AG10803 (cell line): Measurements from ENCODE around the gene MAPT.
A peak's percentile ranks its signal among the peaks of the same experiment; 100 is the strongest.

Experiments used
- DNase-seq: peaks from one replicate; pipeline ENCODE4 v3.0.0; 2010; ENCODE audit warnings: low read depth
- H3K4me3 ChIP-seq: 2 replicates; pipeline ENCODE4 v1.5.1; 2011; ENCODE audit warnings: mild to moderate bottlenecking, low read length, control low read depth
- TF ChIP-seq, protein P1 (sequence below): conservative IDR thresholded peaks from 2 replicates; pipeline ENCODE4 v1.5.1; 2011; ENCODE audit warnings: mild to moderate bottlenecking, low read length, control low read depth, inconsistent platforms

MAPT gene

DNA sequence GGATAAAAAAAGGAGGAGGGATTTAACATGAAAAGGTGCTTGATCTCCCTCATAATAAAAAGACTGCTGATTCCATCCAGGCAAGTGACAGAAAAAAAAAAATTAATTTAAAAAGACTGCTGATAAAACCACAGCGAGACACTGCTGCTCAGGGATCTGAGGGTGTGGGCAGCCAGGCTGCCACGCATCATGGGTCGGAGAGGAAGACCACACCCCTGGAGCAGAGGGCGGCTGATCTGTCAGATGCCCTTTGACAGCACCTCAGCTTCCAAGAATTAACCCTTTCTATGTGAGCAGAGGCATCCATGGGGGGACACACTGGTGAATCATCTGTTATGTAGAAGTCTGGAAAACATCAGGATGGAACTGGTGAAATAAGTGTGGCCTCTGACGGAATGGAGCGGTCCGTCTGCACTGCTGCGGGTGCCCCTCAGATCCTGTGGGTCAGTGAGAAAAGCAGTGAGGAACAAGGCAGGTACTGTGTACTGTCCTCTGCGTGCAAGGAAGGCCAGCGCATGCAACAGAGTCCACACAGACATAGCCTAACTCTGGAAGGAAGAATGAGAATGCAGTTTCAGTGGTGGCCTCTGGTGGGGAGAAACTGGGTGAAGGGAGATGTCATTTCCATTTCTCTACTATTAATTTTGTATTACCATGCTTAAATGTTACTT, 19.8 kb downstream of the MAPT start:
- TF ChIP-seq, protein P1, sequence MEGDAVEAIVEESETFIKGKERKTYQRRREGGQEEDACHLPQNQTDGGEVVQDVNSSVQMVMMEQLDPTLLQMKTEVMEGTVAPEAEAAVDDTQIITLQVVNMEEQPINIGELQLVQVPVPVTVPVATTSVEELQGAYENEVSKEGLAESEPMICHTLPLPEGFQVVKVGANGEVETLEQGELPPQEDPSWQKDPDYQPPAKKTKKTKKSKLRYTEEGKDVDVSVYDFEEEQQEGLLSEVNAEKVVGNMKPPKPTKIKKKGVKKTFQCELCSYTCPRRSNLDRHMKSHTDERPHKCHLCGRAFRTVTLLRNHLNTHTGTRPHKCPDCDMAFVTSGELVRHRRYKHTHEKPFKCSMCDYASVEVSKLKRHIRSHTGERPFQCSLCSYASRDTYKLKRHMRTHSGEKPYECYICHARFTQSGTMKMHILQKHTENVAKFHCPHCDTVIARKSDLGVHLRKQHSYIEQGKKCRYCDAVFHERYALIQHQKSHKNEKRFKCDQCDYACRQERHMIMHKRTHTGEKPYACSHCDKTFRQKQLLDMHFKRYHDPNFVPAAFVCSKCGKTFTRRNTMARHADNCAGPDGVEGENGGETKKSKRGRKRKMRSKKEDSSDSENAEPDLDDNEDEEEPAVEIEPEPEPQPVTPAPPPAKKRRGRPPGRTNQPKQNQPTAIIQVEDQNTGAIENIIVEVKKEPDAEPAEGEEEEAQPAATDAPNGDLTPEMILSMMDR, result no peak
- H3K4me3 ChIP-seq, result no peak overlapping the region
- DNase-seq, result no peak

DNA sequence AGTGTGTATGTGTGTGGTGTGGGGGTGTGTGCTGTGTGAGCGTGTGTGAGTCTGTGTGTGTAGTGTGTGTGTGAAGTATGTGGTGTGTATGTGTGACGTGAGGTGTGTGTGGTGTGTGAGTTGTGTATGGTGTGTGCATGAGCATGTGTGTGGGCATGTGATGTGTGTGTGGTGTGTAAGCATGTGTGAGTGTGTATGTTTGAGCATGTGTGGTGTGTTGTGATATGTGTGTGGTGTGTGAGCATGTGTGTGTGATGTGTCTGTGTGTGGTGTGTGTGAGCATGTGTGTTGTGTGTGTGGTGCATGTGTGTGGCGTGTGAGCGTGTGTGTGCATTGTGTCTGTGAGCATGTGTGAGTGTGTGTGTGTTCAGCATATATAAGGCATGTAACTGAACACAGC, 20.9 kb downstream of the MAPT start:
- no peak overlapping the region for H3K4me3 ChIP-seq
- DNase-seq, result no peak
- TF ChIP-seq, protein P1, result no peak

DNA sequence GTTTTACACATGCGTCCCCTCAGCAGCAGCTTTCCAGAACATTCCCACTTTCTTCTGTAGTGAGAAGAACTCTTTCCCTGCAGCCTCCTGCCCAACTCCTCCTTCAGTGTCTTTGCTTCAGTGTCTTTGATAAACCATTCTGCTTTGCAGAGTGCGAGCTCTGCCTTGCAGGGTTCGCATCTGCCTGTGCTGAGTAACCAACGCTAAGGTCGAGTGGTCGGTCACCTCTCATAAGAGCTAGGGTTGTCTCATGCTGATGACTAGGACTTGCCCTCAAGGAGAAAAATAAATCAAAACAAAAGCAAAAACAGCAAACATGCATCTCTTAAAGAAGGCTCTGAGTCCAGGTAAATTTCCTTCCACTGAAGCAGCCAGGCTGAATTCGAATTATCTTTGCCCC, 22.7 kb downstream of the MAPT start:
- no peak for DNase-seq
- no peak overlapping the region for H3K4me3 ChIP-seq
- TF ChIP-seq, protein P1, result no peak

DNA sequence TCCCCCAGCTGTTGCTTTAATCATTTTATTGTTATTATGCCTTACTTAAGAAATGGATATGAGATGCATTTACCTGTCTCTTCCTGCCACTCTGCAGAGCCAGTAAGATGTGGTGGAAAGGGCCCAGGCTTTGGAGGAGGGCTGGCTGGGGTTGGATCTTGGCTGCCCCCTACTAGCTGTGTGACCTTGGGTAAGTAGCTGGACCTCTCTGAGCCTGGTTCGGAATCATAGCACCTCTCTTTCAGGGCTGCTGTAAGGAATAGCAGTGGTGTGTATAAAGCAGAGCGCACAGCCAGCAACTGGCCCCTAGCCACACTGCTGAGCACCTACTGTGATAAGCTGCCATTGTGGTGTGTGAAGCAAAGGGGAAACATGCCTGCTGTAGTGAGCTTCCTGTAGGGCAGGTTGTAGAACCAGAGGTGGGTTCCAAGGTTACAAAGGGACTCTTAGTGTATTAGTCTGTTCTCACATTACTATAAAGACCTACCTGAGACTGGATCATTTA, 23.9 kb downstream of the MAPT start:
- H3K4me3 ChIP-seq, result no peak overlapping the region
- no peak for DNase-seq
- TF ChIP-seq, protein P1, result no peak

DNA sequence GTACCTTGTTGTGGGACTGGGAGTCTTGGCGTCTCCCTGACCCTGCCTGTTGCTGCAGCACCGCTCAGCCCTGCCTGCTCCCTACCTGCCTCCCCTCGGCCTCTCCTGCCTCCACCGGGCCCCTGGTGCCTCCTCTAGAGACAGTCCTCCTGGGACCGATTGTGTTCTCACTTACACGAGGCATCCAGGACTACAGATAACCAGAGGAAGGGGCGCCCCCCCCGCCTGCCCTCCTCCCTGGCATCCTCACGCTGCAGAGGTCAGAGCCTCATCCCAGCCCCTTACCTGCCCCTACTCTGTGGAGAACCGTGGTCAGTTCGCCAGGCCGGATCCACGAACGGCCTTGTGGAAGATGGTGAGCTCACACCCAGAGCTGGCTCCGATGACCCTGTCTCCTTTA, 24.8 kb downstream of the MAPT start:
- no peak overlapping the region for H3K4me3 ChIP-seq
- TF ChIP-seq, protein P1, result no peak
- no peak for DNase-seq

DNA sequence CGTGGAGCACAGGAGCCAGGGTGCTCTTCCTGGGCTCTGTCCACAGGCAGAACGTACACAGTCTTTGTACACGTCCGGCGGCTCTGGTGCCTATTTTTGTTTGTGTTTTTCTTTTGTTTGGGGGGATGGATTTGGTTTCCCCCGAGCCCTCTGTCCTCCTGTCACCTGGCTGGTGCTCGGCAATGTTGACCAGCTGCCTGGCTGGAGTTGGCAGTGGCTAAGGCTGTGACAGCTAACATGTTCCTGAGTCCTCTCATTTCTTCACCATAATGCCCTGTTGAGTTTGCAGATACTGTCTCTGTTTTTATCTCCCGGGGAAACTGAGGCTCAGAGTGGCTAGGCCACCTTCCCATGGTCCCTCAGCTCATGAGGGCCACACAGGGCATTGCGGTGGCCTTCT, 25.7 kb downstream of the MAPT start:
- DNase-seq, result no peak
- TF ChIP-seq, protein P1, result no peak
- H3K4me3 ChIP-seq, result no peak overlapping the region

DNA sequence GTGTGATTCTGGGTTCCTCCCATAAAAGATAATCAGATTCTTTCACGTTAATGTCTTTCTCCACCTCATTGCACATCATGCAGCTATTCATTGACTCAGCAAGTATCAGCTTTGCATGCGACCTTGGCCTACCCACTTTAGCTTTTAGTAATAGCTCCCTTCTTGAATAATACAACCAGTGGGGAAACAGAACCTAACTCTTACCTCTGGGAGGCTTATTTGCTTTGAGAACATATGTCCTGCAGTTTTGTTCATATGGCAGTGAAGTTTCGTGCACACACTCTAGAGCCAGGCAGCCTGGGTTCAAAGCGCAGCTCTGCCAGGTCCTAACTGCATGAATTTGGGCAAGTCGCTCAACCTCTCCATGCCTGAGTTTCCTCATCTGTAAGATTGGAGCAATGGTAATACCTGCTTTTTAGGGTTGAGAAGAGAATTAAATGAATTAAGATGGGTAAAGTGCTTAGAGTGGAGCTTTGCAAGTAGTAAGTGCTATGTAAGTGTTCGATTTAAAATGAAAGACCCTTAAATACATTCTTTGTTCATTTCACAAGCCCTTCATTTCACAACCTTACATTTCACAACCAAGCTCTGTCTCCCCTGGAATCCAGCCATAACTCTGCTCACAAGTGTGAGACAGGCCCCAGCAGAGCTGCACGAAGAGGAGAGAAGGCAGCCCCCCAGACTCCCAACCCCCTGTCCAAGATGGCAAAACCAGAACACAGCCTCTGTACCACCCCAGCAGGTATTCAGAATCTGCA, 29.3 kb downstream of the MAPT start:
- TF ChIP-seq, protein P1, result no peak
- H3K4me3 ChIP-seq, result no peak overlapping the region
- peak; percentile 58 for DNase-seq
